ENCODE measurements around the gene TAF4B.

- TF ChIP-seq CTCF (IDR thresholded peaks at IDR 0.05; ENCODE audit: low read length) (no peak), EZH2 (IDR thresholded peaks at IDR 0.05; ENCODE audit: borderline replicate concordance, low read length) (no peak)
These were observed 2.5 kb downstream of the TAF4B start for GRCh38 chr18:26228562-26229260.

All from OCI-LY1 (cell line).